ENCODE data around the gene CDH26. TPM values are rescaled to one million over a fixed set of nuclear protein-coding genes. Genes with fewer than 3 reads are reported as not detected.

CDH26 gene
- total RNA-seq, 1 experiment from 2014 or later, result 1.0 TPM

GRCh38 chr20:59936409-59936808 lies 21.8 kb upstream of the CDH26 start:
- ATAC-seq, result no peak
- Mint-ChIP-seq H3K36me3 (peaks cover 8% of the 10 kb centered on the region), H3K4me3 (no peak overlapping the region), H3K27me3 (ENCODE audit: low read depth) (peaks cover 64% of the 10 kb centered on the region), H3K27ac (no peak overlapping the region), H3K9me3 (peaks cover 7% of the 10 kb centered on the region), H3K4me1 (peaks cover 12% of the 10 kb centered on the region)
- no peak for DNase-seq (ENCODE audit: low spot score)
- TF ChIP-seq ATF1 (CRISPR knock-in tag; IDR thresholded peaks at IDR 0.05), result no peak
- TF ChIP-seq NR3C1 (CRISPR knock-in tag; conservative IDR thresholded peaks at IDR 0.05; ENCODE audit: low read depth), result no peak
- TF ChIP-seq, protein P1, sequence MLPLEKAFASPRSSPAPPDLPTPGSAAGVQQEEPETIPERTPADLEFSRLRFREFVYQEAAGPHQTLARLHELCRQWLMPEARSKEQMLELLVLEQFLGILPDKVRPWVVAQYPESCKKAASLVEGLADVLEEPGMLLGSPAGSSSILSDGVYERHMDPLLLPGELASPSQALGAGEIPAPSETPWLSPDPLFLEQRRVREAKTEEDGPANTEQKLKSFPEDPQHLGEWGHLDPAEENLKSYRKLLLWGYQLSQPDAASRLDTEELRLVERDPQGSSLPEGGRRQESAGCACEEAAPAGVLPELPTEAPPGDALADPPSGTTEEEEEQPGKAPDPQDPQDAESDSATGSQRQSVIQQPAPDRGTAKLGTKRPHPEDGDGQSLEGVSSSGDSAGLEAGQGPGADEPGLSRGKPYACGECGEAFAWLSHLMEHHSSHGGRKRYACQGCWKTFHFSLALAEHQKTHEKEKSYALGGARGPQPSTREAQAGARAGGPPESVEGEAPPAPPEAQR (CRISPR knock-in tag; IDR thresholded peaks at IDR 0.05), result no peak
- no peak for TF ChIP-seq MAX (CRISPR knock-in tag; IDR thresholded peaks at IDR 0.05)
- TF ChIP-seq NR2C2 (CRISPR knock-in tag; IDR thresholded peaks at IDR 0.05), result no peak
- TF ChIP-seq FOXK1 (CRISPR knock-in tag; IDR thresholded peaks at IDR 0.05), result no peak
- no peak for TF ChIP-seq FOXJ3 (CRISPR knock-in tag; IDR thresholded peaks at IDR 0.05; ENCODE audit: borderline replicate concordance)
- no peak for TF ChIP-seq IRF2 (CRISPR knock-in tag; IDR thresholded peaks at IDR 0.05; ENCODE audit: borderline replicate concordance, low read depth)
- TF ChIP-seq ZNF671 (CRISPR knock-in tag; IDR thresholded peaks at IDR 0.05), result no peak
- no peak for TF ChIP-seq CREB1 (CRISPR knock-in tag; IDR thresholded peaks at IDR 0.05)
- TF ChIP-seq HMGXB4 (CRISPR knock-in tag; IDR thresholded peaks at IDR 0.05), result no peak
- ChIA-PET CTCF (interaction anchor here (1.1 to 2.7 kb wide), 2 partner anchors 19 to 74 kb away, joined by 3 to 10 read pairs; no protein-coding TSS in a partner anchor), POLR2A (no interaction called here)

- Mint-ChIP-seq H3K27ac (no peak overlapping the region), H3K4me1 (peaks cover 7% of the 10 kb centered on the region), H3K36me3 (peaks cover 8% of the 10 kb centered on the region), H3K27me3 (ENCODE audit: low read depth) (peaks cover 58% of the 10 kb centered on the region), H3K9me3 (peaks cover 7% of the 10 kb centered on the region), H3K4me3 (no peak overlapping the region)
- TF ChIP-seq GTF2I (CRISPR knock-in tag; conservative IDR thresholded peaks at IDR 0.05) (no peak), ZNF416 (CRISPR knock-in tag; IDR thresholded peaks at IDR 0.05) (no peak), RORB (CRISPR knock-in tag; IDR thresholded peaks at IDR 0.05) (no peak), EMX1 (CRISPR knock-in tag; IDR thresholded peaks at IDR 0.05) (no peak), ZNF219 (CRISPR knock-in tag; IDR thresholded peaks at IDR 0.05; ENCODE audit: borderline replicate concordance) (no peak), NFYB (CRISPR knock-in tag; conservative IDR thresholded peaks at IDR 0.05; ENCODE audit: low read depth) (no peak), GABPB1 (CRISPR knock-in tag; IDR thresholded peaks at IDR 0.05) (no peak), STAT6 (CRISPR knock-in tag; conservative IDR thresholded peaks at IDR 0.05; ENCODE audit: low read depth) (no peak), CREB1 (CRISPR knock-in tag; IDR thresholded peaks at IDR 0.05) (no peak), TP53 (CRISPR knock-in tag; IDR thresholded peaks at IDR 0.05) (no peak), JUN (CRISPR knock-in tag; IDR thresholded peaks at IDR 0.05) (no peak), ESRRA (CRISPR knock-in tag; IDR thresholded peaks at IDR 0.05; ENCODE audit: borderline replicate concordance) (no peak)
- TF ChIP-seq, protein P2, sequence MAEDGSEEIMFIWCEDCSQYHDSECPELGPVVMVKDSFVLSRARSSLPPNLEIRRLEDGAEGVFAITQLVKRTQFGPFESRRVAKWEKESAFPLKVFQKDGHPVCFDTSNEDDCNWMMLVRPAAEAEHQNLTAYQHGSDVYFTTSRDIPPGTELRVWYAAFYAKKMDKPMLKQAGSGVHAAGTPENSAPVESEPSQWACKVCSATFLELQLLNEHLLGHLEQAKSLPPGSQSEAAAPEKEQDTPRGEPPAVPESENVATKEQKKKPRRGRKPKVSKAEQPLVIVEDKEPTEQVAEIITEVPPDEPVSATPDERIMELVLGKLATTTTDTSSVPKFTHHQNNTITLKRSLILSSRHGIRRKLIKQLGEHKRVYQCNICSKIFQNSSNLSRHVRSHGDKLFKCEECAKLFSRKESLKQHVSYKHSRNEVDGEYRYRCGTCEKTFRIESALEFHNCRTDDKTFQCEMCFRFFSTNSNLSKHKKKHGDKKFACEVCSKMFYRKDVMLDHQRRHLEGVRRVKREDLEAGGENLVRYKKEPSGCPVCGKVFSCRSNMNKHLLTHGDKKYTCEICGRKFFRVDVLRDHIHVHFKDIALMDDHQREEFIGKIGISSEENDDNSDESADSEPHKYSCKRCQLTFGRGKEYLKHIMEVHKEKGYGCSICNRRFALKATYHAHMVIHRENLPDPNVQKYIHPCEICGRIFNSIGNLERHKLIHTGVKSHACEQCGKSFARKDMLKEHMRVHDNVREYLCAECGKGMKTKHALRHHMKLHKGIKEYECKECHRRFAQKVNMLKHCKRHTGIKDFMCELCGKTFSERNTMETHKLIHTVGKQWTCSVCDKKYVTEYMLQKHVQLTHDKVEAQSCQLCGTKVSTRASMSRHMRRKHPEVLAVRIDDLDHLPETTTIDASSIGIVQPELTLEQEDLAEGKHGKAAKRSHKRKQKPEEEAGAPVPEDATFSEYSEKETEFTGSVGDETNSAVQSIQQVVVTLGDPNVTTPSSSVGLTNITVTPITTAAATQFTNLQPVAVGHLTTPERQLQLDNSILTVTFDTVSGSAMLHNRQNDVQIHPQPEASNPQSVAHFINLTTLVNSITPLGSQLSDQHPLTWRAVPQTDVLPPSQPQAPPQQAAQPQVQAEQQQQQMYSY (CRISPR knock-in tag; IDR thresholded peaks at IDR 0.05), result no peak
- DNase-seq (ENCODE audit: low spot score) (no peak), ATAC-seq (no peak)
- POLR2A ChIA-PET, result no interaction called here
- CTCF ChIA-PET, result no interaction called here
Observed at GRCh38 chr20:59937150-59937549, 21.1 kb upstream of the CDH26 start.

Measured in WTC11 (cell line).